ENCODE measurements around the gene ATG16L1.

The ATG16L1 gene

DNA sequence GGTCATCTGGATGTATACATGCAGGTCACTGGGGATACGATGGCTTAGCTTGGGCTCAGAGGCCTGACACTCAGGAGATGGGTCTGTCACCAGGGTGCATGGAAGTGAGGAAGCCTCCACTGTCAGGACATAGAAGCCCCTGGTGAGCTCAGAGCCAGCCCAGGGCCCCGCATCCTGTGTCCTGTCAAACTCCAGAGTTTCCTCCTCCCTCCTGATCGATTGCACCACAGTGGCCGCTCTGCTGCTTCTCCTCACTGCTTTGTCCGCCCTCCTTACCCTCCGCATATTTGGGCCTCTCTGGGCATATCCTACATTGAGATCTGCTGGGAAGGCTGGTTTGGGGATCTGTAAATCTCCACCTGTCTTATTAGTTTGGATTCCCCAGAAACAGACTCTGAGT is 37.5 kb upstream of the ATG16L1 start:
- H3K36me3 ChIP-seq (ENCODE audit: control insufficient read depth, insufficient read depth, low read length) = no peaks in the 10 kb centered on the region
- WGBS (ENCODE audit: extremely low coverage, insufficient coverage, low lambda C conversion rate) = no CpG with 5 or more reads among the region's 6 CpGs
- no peak overlapping the region for H4K8ac ChIP-seq (ENCODE audit: low read depth, low read length)
- H3K4ac ChIP-seq (ENCODE audit: low read depth, low read length) = no peak overlapping the region
- no peak overlapping the region for H3K27ac ChIP-seq (ENCODE audit: low read depth, low read length)
- H4K5ac ChIP-seq (ENCODE audit: low read length) = no peak overlapping the region
- H2AK5ac ChIP-seq (ENCODE audit: low read length) = no peak overlapping the region
- H2BK15ac ChIP-seq (replicated peaks; ENCODE audit: low read depth) = no peak overlapping the region
- no peaks in the 10 kb centered on the region for H3K79me1 ChIP-seq (ENCODE audit: low read length)
- H3K27me3 ChIP-seq (ENCODE audit: insufficient read depth, low read length, poor library complexity) = no peaks in the 10 kb centered on the region
- H3K4me2 ChIP-seq (ENCODE audit: low read length) = no peak overlapping the region
- no peak overlapping the region for H3K18ac ChIP-seq (ENCODE audit: low read length)
- no peak overlapping the region for H3K56ac ChIP-seq (ENCODE audit: low read length)
- no peak for DNase-seq
- H3K4me1 ChIP-seq (ENCODE audit: control insufficient read depth, low read depth, low read length) = peaks cover 2% of the 10 kb centered on the region
- no peak overlapping the region for H3K4me3 ChIP-seq (ENCODE audit: low read length)
- H3K9ac ChIP-seq (ENCODE audit: low read length) = no peak overlapping the region
- H2BK120ac ChIP-seq (ENCODE audit: low read depth, low read length) = no peak overlapping the region
- no peak overlapping the region for H2BK5ac ChIP-seq (ENCODE audit: low read length)
- H3K23ac ChIP-seq (ENCODE audit: low read length) = no peak overlapping the region
- H3K79me2 ChIP-seq (ENCODE audit: control insufficient read depth, insufficient read depth, low read length) = no peaks in the 10 kb centered on the region

DNA sequence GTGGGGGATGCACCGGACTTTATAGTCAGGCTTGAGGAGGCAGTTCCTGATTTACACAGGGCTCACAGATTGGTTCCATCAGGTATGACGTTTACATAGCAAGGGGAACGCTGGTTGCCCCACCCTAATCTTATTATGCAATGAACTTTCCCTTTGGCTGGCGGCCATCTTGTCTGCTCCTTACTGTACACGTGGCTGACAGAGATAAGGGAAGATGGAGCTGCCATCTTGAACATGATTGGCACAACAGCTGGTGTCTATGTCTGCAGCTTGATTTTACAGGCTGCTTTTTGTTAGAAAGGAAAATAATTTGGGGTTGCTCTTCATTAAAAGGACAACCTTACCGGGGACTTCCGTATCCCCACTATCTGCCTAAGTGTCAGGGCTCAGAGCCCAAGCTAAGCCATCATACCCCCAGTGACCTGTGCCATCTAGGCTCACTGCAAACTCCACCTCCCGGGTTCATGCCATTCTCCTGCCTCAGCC is 33.5 kb upstream of the ATG16L1 start:
- Histone ChIP-seq H3K79me1 (ENCODE audit: low read length) (no peaks in the 10 kb centered on the region), H3K18ac (ENCODE audit: low read length) (no peak overlapping the region), H3K4ac (ENCODE audit: low read depth, low read length) (no peak overlapping the region), H3K9ac (ENCODE audit: low read length) (no peak overlapping the region), H2BK120ac (ENCODE audit: low read depth, low read length) (no peak overlapping the region), H3K23ac (ENCODE audit: low read length) (no peak overlapping the region), H4K5ac (ENCODE audit: low read length) (no peak overlapping the region), H4K8ac (ENCODE audit: low read depth, low read length) (no peak overlapping the region), H3K36me3 (ENCODE audit: control insufficient read depth, insufficient read depth, low read length) (no peaks in the 10 kb centered on the region), H3K79me2 (ENCODE audit: control insufficient read depth, insufficient read depth, low read length) (no peaks in the 10 kb centered on the region), H2BK5ac (ENCODE audit: low read length) (no peak overlapping the region), H3K27ac (ENCODE audit: low read depth, low read length) (no peak overlapping the region), H3K4me1 (ENCODE audit: control insufficient read depth, low read depth, low read length) (no peaks in the 10 kb centered on the region), H2AK5ac (ENCODE audit: low read length) (no peak overlapping the region), H3K27me3 (ENCODE audit: insufficient read depth, low read length, poor library complexity) (no peaks in the 10 kb centered on the region), H3K4me3 (ENCODE audit: low read length) (no peak overlapping the region), H3K56ac (ENCODE audit: low read length) (no peak overlapping the region), H2BK15ac (replicated peaks; ENCODE audit: low read depth) (no peak overlapping the region), H3K4me2 (ENCODE audit: low read length) (no peak overlapping the region)
- no CpG with 5 or more reads among the region's 8 CpGs for WGBS (ENCODE audit: extremely low coverage, insufficient coverage, low lambda C conversion rate)
- DNase-seq = no peak

DNA sequence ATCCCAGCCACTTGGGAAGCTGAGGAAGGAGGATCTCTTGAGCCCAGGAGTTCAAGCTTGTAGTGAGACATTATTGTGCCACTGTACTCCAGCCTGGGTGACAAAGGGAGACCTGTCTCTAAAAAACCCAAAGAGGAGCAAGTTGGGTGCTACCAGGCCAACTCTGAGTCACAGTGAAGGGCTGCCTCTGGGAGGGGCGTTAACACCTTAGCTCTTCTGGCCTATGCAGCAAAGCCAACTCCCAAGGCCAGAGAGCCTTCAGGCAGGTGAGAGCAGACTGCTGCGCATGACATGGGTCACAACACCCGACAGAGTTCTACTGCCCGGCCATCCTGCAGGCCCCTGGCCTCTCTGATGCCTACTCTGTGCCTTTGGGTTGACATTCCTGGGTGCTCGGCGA is 32.6 kb upstream of the ATG16L1 start:
- H4K8ac ChIP-seq (ENCODE audit: low read depth, low read length) = no peak overlapping the region
- H2AK5ac ChIP-seq (ENCODE audit: low read length) = no peak overlapping the region
- WGBS (ENCODE audit: extremely low coverage, insufficient coverage, low lambda C conversion rate) = no CpG with 5 or more reads among the region's 6 CpGs
- no peak overlapping the region for H3K18ac ChIP-seq (ENCODE audit: low read length)
- no peaks in the 10 kb centered on the region for H3K27me3 ChIP-seq (ENCODE audit: insufficient read depth, low read length, poor library complexity)
- no peaks in the 10 kb centered on the region for H3K36me3 ChIP-seq (ENCODE audit: control insufficient read depth, insufficient read depth, low read length)
- H3K4ac ChIP-seq (ENCODE audit: low read depth, low read length) = no peak overlapping the region
- H2BK15ac ChIP-seq (replicated peaks; ENCODE audit: low read depth) = no peak overlapping the region
- no peak overlapping the region for H4K5ac ChIP-seq (ENCODE audit: low read length)
- H3K4me2 ChIP-seq (ENCODE audit: low read length) = no peak overlapping the region
- H3K56ac ChIP-seq (ENCODE audit: low read length) = no peak overlapping the region
- H2BK5ac ChIP-seq (ENCODE audit: low read length) = no peak overlapping the region
- H3K79me2 ChIP-seq (ENCODE audit: control insufficient read depth, insufficient read depth, low read length) = no peaks in the 10 kb centered on the region
- H3K9ac ChIP-seq (ENCODE audit: low read length) = no peak overlapping the region
- no peak overlapping the region for H3K23ac ChIP-seq (ENCODE audit: low read length)
- H3K79me1 ChIP-seq (ENCODE audit: low read length) = no peaks in the 10 kb centered on the region
- H2BK120ac ChIP-seq (ENCODE audit: low read depth, low read length) = no peak overlapping the region
- no peak for DNase-seq
- H3K27ac ChIP-seq (ENCODE audit: low read depth, low read length) = no peak overlapping the region
- no peak overlapping the region for H3K4me3 ChIP-seq (ENCODE audit: low read length)
- H3K4me1 ChIP-seq (ENCODE audit: control insufficient read depth, low read depth, low read length) = no peaks in the 10 kb centered on the region

DNA sequence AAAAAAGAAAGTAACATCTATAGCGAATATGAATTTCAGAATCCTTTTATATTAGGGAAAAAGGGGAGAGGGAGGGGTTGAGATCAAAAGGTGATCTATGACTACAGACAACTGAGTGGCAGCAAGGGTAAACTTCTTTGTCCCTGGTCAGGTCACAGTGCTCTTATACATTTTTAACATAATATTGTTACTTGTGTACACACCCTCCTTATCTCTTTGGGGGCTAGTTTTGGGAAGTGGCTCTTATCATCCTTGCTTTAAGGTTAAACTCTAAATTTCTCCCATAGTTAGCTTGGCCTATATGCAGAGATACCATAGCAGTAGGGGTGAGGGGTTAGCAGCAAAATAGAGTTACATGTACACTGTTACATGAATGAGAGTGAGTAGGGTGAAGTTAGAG is 31.6 kb upstream of the ATG16L1 start:
- Histone ChIP-seq H3K23ac (ENCODE audit: low read length) (no peak overlapping the region), H3K56ac (ENCODE audit: low read length) (no peak overlapping the region), H3K4me3 (ENCODE audit: low read length) (no peak overlapping the region), H3K27me3 (ENCODE audit: insufficient read depth, low read length, poor library complexity) (no peaks in the 10 kb centered on the region), H2AK5ac (ENCODE audit: low read length) (no peak overlapping the region), H3K4me2 (ENCODE audit: low read length) (no peak overlapping the region), H4K8ac (ENCODE audit: low read depth, low read length) (no peak overlapping the region), H3K27ac (ENCODE audit: low read depth, low read length) (no peak overlapping the region), H3K36me3 (ENCODE audit: control insufficient read depth, insufficient read depth, low read length) (no peaks in the 10 kb centered on the region), H3K79me2 (ENCODE audit: control insufficient read depth, insufficient read depth, low read length) (no peaks in the 10 kb centered on the region), H3K4ac (ENCODE audit: low read depth, low read length) (no peak overlapping the region), H4K5ac (ENCODE audit: low read length) (no peak overlapping the region), H3K9ac (ENCODE audit: low read length) (no peak overlapping the region), H2BK15ac (replicated peaks; ENCODE audit: low read depth) (no peak overlapping the region), H3K79me1 (ENCODE audit: low read length) (no peaks in the 10 kb centered on the region), H3K4me1 (ENCODE audit: control insufficient read depth, low read depth, low read length) (no peaks in the 10 kb centered on the region), H3K18ac (ENCODE audit: low read length) (no peak overlapping the region), H2BK120ac (ENCODE audit: low read depth, low read length) (no peak overlapping the region), H2BK5ac (ENCODE audit: low read length) (no peak overlapping the region)
- DNase-seq = no peak
- no CpG with 5 or more reads among the region's 1 CpG for WGBS (ENCODE audit: extremely low coverage, insufficient coverage, low lambda C conversion rate)

DNA sequence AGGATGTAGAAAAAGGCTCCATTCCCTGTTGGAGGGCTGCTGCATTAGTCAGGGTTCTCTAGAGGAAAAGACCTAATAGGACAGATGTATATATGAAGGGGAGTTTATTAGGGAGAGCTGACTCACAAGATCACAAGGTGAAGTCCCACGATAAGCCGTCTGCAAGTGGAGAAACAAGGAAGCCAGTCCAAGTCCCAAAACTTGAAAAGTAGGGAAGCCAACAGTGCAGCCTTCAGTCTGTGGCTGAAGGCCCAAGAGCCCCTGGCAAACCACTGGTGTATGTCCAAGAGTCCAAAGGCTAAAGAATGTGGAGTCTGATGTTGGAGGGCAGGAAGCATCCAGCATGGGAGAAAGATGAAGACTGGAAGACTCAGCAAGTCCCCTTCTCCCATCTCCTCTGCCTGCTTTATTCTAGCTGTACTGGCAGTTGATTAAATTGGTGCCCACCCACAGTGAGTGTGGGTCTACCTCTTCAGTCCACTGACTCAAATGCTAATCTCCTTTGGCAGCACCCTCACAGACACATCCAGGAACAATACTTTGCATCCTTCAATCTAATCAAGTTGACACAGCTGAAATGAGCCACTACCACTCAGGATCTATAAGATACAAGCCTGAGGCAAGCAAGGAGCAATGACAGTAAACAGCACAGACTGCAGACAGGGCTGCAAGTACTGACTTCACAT is 30.0 kb upstream of the ATG16L1 start:
- no peaks in the 10 kb centered on the region for H3K79me2 ChIP-seq (ENCODE audit: control insufficient read depth, insufficient read depth, low read length)
- no peak overlapping the region for H4K8ac ChIP-seq (ENCODE audit: low read depth, low read length)
- H2BK15ac ChIP-seq (replicated peaks; ENCODE audit: low read depth) = no peak overlapping the region
- H3K18ac ChIP-seq (ENCODE audit: low read length) = no peak overlapping the region
- H3K79me1 ChIP-seq (ENCODE audit: low read length) = no peaks in the 10 kb centered on the region
- H3K23ac ChIP-seq (ENCODE audit: low read length) = no peak overlapping the region
- no CpG with 5 or more reads among the region's 2 CpGs for WGBS (ENCODE audit: extremely low coverage, insufficient coverage, low lambda C conversion rate)
- H3K4me1 ChIP-seq (ENCODE audit: control insufficient read depth, low read depth, low read length) = no peaks in the 10 kb centered on the region
- H3K27ac ChIP-seq (ENCODE audit: low read depth, low read length) = no peak overlapping the region
- no peak overlapping the region for H2AK5ac ChIP-seq (ENCODE audit: low read length)
- H2BK120ac ChIP-seq (ENCODE audit: low read depth, low read length) = no peak overlapping the region
- H3K4ac ChIP-seq (ENCODE audit: low read depth, low read length) = no peak overlapping the region
- H3K4me3 ChIP-seq (ENCODE audit: low read length) = no peak overlapping the region
- no peak overlapping the region for H3K4me2 ChIP-seq (ENCODE audit: low read length)
- no peak for DNase-seq
- no peak overlapping the region for H3K56ac ChIP-seq (ENCODE audit: low read length)
- H2BK5ac ChIP-seq (ENCODE audit: low read length) = no peak overlapping the region
- no peaks in the 10 kb centered on the region for H3K27me3 ChIP-seq (ENCODE audit: insufficient read depth, low read length, poor library complexity)
- no peaks in the 10 kb centered on the region for H3K36me3 ChIP-seq (ENCODE audit: control insufficient read depth, insufficient read depth, low read length)
- no peak overlapping the region for H3K9ac ChIP-seq (ENCODE audit: low read length)
- H4K5ac ChIP-seq (ENCODE audit: low read length) = no peak overlapping the region

Data from mesendoderm (in vitro differentiated cells).